KG1 (cell line): ENCODE measurements around the gene C6.
"Not testable (repeated sequence)": the region's sequence is repeated elsewhere in the genome, so short reads cannot be mapped to it uniquely, and the experiment has no call there.

Experiments used
- DNase-seq: peaks from one replicate; lab custom pipeline; 2025; lab: John Stamatoyannopoulos, UW

Gene C6

DNA sequence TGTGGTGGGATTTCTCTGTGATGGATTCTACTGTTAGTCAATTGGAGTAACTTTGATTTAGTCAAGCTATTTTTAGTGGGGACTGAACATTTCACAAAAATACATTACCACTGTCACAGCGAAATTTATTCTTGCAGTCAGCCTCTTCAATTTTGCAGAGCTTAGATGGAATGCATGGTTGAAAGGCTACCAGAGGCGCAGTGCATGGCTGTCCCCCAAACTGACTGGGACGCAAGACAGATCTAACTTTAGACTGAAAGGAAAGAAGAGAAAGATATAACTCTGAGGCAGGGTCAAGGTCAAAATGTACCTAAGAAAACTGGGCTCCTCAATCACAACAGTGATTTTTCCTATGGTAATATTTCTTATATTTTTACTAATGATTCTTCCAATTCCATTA, 13.7 kb downstream of the C6 start:
- no peak for DNase-seq

DNA sequence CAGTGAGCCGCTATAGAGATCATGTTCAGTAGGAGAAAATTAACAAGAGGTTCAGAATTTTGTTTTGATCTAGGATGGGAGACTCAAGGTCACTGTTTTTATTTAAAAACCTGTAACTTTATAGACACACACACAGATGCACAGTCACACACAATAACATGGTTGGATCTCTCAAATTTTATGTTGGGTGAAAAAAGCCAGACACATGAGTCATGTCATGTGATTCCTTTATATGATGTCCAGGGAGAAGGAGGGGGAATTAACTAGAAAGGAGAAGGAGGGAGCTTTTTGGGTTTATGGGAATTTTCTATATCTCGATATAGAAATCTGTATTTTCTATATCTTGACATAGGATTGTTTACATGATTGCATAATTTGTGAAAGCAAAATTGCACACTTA, 17.1 kb downstream of the C6 start:
- no peak for DNase-seq

DNA sequence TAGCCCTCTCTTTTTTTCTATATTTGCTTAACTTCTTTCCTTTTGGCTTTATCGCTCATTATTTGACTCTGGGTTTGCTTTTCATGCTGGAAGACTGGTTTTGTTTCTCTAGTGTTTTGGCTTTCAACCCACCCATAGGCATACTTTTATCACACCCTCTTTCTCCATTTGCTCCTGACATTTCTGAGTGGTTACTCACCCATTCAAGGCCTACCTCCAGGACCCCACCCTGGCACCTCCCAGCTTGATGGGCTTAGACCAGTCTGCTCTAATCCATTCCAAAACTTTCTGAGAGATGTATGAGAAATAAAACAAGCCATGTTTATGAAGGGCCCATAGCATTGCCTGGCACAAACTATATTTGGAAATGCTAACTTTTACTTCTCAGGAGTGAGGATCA, 18.1 kb downstream of the C6 start:
- no peak for DNase-seq

DNA sequence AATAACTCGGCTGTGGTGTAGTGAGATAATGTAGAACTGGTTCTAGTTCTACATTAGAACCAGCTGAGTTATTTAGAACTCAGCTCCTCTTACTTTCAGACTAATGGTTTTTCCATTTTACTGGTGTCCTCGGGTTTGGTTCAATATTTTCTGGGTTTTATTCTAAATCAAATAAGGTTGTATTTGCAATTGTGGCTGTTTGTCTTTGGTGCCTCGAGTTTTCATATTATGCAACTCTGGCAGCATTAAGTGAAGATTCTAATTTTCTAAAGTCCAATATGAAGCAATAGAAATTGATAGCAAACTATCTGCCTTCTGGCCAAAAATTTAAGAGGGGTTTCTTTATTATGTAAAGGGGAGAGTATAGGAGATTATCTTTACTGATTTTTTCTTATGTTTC, 19.0 kb downstream of the C6 start:
- no peak for DNase-seq

DNA sequence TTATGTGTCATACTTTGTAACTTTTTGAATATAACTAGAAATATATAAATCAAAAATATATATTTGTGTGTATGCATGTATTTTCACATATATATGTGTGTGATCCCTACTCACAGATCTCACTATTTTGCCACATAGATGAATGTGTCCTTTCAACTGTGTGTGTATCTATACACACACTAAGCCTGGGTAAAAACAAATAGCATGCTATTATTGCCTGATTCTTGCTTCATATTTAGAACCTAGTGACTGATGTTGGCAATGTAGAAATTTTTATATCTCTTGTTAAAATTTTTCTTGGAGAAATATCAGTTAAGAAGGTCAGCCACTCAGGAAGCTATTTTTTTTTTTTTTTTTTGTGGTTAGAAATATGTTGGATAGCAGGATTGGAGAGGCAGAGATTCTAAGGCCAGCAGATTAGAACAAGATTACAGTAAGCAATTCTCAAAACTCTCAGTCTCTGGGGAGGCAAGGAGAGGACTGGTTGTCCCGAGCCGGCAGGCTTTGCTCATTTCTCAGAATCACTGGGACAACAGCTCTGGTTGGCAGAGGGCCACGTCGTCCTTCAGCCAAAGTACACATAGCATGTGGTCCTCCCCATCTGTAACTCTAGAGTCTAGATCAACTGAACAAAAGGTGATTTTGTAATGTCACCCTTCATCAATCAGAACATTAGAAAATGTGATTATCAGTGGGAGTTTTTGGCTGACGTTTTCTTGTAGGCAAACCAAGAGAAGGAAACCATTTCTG, 19.7 kb downstream of the C6 start:
- DNase-seq = no peak

DNA sequence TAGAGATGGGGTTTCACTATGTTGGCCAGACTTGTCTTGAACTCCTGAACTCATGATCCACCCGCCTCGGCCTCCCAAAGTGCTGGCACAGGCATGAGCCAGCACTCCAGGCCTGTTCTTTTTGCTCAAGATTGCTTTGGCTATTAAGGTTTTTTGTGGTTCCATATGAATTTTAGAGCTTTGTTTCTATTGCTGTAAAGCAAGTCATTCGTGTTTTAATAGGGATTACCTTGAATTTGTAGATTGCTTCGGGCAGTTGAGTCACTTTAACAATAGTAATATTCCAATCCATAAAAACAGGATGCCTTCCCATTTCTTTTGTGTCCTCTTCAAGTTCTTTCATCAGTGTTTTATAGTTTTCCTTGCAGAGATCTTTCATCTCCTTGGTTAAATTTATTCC, 22.1 kb downstream of the C6 start:
- no peak for DNase-seq

DNA sequence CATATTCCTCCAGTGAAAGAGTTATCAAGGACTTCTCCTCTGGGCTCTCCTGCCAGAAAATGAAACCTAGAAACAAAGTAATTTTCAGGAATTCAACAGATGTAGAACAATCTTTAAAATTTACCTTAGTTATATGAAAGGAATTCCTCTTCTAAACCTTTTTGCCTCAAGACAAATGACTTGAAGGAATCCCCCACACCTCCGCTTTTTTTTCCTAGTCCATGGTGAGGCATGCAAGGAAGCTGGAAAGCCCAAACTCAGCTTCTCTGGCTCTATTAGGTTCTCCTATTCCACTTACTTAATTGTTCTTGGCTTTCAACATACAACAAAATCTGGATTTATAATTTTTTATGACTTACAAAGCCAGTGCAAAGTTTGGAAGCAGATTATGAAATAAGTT, 27.2 kb downstream of the C6 start:
- no peak for DNase-seq

DNA sequence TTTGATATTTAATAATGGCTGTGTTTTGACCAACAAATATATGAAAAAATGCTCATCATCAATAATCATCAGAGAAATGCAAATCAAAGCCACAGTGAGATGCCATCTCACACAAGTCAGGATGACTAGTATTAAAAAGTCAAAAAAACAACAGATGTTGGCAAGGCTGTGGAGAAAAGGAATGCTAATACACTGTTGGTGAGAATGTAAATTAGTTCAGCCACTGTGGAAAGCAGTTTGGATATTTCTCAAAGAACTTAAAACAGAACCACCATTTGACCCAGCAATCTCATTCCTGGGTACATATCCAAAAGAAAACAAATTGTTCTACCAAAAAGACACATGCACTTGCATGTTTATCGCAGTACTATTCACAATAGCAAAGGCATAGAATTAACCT, 30.0 kb downstream of the C6 start:
- not testable (repeated sequence) for DNase-seq

DNA sequence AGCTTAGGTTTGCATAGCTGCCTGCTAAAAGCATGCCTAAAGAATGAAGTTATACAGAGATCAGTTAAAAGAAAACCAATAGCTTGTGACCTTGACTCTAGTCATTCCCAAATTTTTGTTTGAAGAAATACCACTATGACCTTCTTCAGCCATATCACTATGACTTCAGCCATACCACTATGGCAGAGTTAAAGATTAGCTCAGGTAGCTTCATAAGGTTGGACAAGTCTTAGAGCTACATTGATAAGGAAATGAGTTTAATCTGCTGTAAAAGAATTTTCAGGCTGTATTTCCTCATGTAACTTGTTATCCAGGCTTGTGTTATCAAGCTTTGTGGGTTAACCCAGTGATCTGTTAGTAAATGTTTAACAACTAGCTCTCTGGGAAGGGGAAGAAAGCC, 30.7 kb downstream of the C6 start:
- DNase-seq = no peak

DNA sequence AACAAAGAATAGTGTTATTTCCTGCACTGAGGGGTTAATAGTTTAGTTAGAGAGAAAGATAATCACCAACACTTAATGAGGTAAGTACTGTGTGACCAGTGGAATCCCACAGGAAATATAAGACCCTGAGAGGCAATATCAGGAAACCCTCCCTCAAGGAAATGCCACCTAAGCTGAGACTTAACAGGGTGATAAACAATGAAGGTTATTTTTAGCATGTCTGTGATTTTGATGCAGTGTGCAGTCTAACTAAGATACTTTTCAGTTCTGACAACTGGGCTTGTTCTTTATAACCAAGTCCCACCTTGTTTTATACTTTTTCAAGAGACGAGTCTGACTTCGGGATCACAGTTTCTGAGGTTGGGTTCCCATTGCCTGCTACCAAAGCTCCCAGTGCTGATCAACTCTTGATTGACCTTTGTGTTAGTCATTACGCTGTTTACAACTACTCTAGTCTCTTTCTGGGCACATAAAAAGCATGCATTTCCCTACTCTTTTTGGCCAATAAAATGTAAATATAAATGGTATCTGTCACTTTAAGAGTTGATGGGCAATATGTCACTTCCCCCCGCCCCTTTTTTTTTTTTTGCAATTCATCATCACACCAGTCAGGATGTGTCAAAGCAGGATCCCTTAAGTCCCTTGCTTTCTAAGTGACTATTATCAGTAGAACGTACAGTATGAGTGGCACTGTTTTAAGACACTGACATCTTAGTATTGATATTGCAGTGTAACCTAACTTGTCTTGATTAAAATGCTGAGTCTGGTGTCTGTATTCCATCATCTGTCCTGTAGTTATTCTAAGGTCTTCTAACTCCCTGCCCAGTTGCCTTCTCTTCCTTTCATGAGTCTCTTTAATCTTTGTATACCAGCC, 31.4 kb downstream of the C6 start:
- DNase-seq = no peak

DNA sequence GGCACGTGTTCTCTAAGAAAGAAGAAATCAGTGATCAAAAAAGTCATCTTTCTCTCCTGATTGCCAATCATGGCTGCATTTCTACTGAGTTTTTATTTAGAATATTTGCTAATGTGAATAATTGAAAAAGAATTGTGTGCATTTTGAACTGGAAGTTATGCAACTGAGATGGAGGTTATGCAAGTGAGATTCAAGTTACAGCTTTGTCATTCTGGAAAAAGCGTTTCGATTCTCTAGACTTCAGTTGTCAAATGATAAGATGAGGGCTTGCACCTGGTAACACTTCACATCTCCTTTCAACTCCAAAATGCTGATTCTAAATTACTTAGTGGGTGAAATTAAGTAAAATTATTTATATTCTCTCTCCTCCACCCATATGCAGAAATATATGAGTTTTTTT, 36.4 kb downstream of the C6 start:
- DNase-seq = no peak

DNA sequence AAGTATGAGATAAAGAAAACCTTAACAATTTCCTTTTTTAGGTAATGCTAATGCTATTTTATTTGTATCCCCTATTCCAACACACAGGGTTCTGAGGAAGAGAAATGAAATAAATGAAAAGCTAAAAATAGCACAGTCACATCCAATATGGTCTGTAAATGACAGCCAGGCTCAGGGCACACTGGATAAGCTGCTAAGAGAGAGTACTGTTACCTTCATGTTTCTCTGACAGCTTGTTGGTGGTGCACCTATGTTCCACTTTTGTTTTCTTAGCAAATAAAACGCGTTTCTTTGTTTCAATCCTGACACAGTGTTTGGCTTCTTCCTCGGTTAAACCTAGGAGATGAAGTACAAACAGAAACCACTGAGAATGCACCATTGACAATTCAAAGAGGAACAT, 41.3 kb downstream of the C6 start:
- DNase-seq = no peak

DNA sequence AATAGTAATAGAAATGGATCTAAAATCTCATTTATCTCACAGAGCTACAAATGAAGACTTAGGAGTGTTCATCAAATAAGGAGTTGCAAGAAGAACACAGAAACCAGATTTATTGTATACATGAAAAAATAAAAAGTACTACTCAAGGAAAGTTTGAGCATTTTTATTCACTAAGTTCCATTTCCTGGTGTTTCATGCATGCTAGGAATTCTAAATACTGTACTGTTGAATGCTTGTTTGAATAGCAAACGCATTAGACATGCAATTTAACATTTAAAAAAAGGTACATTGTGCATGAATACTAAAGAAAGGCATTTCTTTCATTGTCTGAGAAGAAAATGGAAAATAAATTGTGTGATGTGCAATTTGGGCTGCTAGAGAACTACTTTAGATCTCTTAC, 52.1 kb downstream of the C6 start:
- DNase-seq = no peak

DNA sequence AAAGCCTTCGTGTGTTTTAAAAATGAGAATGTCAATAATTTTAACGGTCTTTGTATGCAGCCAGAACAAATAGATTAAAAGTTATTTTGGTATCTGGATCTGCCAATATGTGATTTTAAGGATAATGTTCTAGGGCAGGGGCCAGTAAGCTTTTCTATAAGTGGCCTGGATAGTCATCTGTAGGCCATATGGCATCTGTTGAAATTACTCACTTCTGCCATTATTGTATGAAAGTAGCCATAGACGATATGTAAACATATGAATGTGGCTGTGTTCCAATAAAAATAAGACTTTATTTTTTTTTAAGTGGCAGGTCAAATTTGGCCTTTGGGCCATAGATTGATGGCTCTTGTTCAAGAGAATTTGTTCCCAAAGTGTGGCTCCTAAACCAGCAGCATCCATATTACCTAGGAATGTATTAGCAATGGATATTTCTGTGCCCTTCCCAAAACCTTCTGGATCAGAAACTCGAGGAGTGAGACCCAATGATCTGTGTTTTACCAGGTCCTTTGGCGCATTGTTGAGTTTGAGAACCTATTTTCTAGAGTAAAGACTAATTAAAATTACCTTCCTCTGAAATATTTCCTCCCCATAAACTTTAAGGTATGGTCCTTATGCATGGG, 55.9 kb downstream of the C6 start:
- no peak for DNase-seq

DNA sequence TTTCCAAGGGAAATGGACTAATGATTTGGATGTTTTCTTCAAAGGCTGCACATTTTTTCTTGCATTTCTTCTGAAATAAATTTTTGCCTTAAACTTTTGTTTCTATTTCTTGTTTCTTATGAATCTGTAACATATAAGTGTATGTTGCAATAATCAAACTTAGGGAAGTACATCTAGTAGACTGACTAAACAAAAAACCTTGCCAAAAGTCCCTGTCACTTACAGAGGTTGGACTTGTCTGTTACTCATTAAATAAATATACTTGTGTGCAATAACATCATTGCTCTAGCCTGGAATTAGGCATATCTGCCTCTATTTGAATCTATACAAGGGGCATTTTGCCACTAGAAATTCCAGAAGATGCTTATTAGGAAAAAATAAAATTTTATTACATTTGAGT, 56.6 kb downstream of the C6 start:
- DNase-seq = no peak

DNA sequence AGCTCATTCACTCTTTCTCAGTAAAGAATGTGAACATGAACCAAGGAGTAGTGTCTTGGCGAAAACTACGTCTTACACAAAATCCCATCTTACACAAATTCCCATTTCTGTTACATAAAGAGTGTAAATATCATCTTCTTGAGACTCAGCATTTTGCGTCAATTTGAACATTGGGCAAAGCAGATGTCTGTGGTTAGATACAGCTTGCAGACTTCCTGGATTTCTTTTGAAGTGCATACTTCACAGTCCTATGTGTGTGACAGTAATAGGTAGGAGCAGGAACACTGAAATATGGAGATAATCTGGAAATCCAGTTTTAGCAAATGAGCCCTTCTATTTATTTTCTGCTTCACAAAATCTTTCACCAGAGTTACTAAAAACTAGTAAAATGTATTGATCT, 58.8 kb downstream of the C6 start:
- no peak for DNase-seq

DNA sequence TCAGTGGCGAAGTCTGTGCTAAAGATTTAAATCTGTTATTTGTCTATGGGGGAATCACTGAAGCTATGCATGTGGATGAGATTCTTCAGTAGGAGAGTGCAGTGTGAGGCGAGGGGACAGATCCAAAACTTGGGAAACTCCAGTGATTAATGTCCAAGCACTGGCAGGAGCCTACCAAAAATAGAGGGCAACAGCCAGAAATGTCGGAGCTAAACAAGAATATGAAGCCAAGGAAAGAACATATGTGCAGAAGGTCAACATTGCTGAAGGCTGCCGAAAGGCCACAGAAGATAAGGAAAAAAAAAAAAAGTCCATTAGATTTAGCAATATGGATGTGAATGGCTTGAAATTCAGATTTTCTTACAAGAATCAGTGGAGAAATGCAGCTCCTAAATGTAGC, 61.8 kb downstream of the C6 start:
- no peak for DNase-seq

DNA sequence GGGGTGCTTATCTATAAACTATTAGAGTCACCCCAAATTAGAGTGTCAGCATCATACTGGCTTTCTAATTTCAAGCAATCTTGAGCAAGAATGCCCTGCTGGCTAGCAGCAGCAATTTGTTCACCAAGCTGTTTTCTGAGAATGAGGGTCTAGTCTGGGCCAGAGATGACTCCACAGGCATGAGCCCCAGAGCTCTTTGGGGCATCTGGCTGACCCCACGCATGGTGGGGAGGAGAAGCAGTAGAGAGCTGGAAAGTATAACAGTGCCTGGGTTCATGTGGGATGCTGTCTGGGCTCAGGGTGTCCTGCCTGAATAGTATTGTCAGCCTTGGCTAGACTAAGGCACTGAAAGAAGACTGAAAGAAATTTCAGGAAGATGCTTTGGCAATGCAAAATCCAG, 64.9 kb downstream of the C6 start:
- no peak for DNase-seq

DNA sequence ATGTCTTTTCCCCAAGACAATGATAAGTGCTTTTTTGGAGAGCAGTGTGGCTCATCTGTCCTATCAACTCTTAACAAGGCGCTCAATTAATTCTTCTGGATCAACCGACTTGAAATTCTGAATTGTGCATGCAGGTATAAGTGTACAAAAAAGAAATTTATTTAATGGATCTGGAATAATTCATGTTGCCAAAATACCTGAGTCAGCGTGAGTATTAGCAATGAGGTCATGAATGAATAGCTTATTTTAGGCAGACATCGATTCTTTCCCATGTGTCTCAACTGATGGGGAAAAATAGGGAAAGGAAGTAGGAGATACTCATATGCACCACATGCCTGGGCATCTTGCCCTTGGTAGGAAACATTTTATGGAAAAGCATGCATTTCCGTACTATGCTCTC, 68.0 kb downstream of the C6 start:
- DNase-seq = no peak

DNA sequence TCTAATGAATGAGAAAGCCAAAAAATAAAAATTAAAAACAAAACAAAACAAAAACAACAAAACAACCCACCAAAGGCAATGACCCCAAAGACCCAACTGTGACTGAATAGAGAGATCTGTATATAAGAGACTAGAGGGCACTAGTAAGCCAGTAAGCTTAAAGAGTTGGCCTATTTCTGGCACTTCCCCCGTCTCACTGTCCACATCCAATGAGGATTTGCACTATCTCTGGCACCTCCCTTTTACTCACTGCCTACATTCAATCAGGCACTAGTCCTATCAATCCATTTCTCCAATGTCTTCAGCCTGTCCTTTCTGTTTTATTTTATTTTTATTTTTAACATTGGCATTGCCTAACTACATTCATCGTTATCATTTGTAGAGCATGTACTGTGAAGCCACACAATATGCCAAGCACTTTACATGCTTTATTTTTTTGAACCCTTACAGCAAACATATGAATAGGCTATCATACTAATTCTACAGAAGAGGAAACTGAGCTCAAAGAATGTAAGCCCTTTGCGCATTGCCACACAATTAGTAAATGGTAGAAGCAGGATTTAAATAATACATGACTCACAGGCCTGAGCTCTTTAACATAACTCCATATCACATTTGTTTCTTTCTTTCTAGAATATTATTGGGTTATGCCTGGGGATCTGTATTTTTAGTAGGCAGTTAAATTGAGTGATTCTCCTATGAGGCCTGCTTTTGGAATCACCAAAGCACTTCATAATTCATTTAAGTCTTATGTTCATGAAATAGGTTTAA, 70.0 kb downstream of the C6 start:
- no peak for DNase-seq

DNA sequence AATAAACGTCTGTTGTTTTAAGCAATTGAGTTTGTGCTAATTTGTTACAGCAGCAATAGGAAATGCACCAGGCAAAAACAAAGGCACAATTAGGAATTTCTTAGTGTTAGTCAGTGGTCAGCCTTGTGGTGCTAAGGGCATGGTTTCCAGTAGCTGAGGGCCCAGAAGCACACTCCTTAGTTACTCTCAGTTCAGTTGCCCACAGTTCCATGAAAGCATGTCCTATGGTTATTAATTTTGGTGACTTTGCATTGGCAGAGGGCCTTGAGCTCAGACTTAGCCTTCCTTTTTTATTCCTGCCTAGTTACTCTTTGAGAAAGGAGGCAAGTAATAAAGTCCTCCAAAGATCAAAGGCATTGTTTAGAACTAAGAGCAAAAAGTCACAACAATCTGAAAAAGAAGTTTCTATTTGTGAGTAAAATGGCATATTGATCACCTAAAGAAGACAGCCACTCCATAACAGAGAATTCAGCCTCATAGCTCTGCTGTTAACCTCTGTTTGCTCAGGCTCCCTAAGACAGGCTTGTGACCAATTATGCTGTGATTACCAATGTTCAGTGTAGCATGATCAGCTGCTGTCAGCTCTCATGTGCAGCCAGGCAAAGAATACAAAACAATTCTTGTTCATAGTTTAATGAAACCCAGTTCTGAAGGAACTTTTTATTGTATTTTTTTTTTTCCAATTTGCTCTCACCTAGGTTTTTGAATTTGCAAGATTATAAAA, 85.2 kb downstream of the C6 start:
- no peak for DNase-seq

DNA sequence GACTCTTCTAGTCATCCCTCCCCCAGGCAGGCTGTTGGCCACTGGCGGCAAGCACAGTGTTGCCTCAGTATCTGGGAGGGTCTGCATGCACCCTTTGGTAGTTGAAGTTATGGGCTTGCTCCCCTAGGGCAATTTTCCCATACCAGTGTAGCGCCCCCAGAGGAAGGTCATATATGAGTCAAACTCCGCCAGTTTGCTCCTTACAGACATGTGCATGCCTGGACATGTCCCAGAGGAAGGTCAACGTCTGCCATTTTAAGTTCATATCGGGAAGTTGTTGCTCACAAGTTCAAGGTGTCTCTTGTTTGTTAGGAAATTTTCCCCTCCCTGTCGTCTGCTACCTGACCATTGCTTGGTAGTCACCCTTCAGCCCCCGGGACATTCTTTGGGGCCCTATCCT, 90.9 kb downstream of the C6 start:
- DNase-seq = no peak
